Stimulated activated CD8-positive, alpha-beta memory T cell treated with anti-CD3 and anti-CD28 coated beads, Interleukin-4, amount 100 ng/mL, for 24 hours (primary cell): ENCODE results near the gene YIF1A.
"Not testable (repeated sequence)": the region's sequence is repeated elsewhere in the genome, so short reads cannot be mapped to it uniquely, and the experiment has no call there.

Source experiments
- DNase-seq: peaks from one replicate; pipeline ENCODE4 v3.0.0-alpha.2; 2020; ENCODE audit warnings: low read depth

YIF1A gene

GRCh38 chr11:66311965-66312548, 23.1 kb upstream of the YIF1A start:
- DNase-seq, result peak; percentile 93

DNA sequence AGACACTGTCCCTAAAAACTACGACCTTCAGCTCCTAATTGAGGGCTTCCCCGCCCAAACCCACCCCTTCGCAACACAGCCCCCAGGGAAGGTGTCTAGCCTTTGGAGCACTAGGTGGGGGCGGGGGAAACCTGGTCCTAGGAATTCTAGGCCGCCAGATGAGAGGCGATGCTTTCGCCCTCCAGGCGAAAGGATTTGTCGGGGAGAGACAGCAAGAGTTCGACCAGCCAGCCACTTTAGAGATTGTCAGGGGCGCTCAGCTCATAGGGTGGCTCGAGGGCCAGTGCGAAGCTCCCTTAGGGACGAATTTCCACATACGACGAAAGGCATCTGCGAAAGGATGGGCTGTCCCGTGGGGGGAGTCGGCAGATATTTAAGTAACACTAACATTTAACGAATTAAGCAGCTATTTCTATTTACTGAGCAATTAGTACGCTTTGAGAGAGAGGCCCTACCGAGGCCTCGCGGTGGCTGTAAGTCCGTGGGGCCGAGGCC, 22.6 kb upstream of the YIF1A start:
- no peak for DNase-seq

DNA sequence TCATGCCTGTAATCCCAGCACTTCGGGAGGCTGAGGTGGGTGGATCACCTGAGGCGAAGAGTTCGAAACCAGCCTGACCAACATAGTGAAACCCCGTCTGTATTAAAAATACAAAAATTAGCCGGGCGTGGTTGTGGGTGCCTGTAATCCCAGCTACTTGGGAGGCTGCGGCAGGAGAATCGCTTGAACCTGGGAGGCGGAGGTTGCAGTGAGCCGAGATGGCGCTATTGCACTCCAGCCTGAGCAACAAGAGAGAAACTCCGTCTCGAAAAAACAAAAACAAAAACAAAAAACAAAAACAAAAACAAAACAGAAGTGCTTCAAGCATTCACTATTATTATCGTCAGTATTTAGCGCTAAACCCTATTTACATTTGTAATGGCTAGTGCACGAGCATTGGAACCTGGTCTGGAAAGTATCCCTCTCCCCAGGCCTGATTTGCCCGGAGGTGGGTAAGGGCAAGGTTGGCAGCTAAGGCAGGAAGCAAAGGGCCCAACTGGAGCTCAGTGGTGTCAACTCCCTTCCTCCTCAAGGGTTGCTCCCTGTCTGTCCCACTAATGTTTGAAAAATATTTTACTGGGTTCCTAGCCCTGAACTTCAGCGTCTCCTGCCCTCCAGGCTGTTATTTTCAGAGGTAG, 22.0 kb upstream of the YIF1A start:
- DNase-seq, result not testable (repeated sequence)

DNA sequence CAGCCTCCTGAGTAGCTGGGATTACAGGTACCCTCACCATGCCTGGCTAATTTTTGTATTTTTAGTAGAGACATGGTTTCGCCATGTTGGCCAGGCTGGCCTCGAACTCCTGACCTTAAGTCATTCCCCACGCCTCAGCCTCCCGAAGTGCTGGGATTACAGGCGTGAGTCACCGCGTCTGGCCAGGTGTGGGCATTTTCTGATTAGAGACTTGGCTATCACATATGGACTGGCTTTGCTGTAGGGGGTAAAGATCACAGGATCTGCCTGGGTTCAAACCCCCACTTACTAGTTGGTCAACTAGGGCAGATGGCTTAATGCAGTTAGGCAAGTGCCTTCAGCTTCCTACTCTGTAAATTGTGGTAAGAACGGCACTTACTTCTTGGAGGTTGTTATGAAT, 21.4 kb upstream of the YIF1A start:
- DNase-seq, result no peak

DNA sequence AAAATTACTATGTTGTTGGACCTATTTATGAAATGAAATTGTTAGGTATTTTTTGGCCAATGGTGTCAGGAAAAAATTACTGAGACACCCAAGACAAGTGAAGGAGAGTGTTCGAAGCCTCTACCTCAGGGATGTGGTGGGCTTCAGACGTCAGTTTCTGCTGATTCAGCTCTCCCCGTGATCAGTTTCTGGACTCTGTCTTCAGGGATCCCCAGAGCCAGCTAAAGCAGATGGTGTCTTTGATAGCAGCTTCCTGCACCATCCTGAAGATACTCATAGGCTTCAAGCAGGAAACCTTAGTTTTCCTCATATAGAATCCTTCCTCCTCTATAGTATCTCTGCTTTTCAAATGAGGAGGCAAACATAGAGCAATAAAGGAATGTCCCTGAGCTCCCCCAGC, 20.5 kb upstream of the YIF1A start:
- no peak for DNase-seq

GRCh38 chr11:66302656-66303055, 13.7 kb upstream of the YIF1A start:
- DNase-seq, result no peak

DNA sequence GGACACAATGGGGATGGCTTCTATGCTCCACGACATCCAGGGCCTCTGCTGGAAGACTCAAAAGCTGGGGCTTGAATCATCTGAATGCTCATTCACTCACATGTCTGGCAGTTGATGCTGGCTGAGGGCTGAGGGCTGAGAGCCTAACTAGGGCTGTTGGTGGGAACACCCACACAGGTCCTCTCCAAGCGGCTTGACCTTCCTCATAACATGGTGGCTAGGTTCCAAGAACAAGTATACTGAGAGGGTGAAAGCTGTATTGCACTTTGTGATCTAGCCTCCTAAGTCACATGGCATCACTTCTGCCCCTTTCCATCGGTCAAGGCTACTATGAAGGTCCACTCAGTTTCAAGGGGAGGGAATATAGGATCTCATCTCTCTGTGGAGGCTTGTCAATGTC, 10.2 kb upstream of the YIF1A start:
- DNase-seq, result no peak

DNA sequence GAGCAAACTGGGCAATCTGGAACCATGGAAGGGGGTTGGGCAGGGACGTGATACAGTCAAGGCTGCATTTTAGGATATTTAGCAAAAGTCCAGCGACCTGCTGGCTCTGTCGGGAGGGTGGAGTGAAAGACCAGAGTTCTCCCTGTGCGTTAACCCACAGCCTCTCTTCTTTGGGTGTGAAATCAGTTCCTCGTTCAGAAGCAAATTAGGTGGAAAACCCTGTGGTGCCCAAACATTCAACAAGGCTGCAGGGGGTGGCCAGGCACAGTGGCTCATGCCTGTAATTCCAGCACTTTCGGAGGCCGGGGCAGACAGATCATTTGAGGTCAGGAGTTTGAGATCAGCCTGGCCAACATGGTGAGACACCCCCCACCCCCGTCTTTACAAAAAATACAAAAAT, 8.7 kb upstream of the YIF1A start:
- DNase-seq, result no peak

DNA sequence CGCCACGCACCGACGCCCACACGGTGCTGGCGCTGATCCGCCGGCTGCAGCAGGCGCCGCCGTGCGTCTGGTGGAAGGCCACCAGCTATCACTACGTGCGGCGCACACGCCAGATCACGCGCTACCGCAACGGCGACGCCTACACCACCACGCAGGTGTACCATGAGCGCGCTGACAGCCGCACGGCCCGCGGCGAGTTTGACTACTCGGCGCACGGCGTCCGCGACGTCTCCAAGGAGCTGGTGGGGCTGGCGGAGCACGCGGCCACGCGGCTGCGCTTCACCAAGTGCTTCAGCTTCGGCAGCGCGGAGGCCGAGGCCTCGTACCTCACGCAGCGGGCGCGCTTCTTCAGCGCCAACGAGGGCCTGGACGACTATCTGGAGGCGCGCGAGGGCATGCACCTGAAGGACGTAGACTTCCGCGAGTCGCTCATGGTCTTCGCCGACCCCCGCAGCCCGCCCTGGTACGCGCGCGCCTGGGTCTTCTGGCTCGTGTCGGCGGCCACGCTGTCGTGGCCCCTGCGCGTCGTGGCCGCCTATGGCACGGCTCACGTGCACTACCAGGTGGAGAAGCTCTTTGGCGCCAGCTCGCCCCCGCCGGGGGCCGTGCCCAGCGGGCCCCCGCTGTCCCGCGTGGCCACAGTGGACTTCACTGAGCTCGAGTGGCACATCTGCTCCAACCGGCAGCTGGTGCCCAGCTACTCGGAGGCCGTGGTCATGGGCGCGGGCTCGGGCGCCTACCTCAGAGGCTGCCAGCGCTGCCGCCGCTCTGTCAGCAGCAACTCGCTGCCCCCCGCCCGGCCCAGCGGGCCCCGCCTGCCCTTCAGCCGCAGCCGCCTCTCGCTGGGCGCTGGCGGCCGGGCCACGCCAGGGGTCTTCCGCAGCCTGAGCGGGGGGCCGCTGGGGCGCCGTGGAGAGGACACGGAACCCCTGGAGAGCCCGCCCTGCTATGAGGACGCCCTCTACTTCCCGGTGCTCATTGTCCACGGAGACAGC, 6.0 kb upstream of the YIF1A start:
- no peak for DNase-seq

- no peak for DNase-seq
Observed at GRCh38 chr11:66293777-66294625, 5.1 kb upstream of the YIF1A start.

DNA sequence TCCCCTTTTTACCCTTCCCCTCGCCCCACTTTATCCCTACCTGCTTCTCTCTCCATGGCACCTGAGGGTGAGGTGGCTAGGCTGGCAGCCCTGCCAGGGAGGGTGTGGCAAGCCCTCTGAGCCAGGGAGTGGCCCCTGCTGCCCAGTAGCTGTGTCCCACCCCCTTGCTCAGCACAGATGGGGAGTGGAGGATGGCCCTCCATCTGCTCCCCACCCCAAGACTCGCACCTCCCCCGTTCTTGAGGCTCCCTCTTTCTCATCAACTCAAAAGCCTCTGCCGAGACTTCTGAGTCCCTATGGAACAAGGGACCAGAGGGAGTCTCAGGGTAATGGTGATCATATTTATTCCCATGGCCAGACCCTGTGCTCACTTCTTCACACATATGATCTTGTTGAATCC, 4.4 kb upstream of the YIF1A start:
- DNase-seq, result no peak

DNA sequence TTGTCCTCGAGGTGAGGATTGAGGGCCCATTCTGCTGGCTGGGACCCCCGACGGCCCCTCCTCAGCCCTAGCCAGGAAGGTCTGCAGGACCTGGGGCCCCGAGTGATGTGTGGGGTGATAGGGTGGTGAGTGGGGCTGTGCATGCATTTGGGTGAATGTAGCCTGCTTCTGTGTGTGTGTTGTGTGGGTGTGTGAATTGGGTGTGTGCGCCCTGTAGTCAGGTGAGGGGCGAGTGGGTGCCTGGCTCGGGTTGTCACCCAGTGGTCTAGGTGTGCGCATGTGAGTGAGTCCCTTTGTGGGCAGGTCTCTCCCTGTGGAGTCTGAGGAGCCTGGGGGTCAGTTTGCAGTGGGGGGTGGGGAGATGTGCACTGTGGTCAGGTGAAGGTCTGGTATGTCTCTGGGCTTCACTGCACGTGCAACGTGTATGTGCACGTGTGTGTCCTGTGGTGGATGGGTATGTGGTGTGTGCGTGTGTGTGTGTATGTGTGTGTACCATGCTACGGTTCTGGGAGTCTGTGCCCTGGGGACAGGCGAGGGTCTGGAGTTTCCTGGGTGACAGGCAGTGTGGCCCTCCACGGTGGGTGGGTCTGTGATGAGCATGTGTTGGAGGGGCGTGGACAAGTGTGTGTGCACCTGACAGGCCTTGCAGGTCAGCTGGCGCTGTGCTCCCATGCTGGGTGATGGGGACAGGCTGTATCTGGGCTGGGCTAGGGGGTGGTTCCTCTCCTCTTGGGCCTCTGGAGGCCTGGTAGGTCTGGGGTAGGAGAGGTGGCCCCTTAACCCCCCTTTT, 3.8 kb upstream of the YIF1A start:
- DNase-seq, result no peak

DNA sequence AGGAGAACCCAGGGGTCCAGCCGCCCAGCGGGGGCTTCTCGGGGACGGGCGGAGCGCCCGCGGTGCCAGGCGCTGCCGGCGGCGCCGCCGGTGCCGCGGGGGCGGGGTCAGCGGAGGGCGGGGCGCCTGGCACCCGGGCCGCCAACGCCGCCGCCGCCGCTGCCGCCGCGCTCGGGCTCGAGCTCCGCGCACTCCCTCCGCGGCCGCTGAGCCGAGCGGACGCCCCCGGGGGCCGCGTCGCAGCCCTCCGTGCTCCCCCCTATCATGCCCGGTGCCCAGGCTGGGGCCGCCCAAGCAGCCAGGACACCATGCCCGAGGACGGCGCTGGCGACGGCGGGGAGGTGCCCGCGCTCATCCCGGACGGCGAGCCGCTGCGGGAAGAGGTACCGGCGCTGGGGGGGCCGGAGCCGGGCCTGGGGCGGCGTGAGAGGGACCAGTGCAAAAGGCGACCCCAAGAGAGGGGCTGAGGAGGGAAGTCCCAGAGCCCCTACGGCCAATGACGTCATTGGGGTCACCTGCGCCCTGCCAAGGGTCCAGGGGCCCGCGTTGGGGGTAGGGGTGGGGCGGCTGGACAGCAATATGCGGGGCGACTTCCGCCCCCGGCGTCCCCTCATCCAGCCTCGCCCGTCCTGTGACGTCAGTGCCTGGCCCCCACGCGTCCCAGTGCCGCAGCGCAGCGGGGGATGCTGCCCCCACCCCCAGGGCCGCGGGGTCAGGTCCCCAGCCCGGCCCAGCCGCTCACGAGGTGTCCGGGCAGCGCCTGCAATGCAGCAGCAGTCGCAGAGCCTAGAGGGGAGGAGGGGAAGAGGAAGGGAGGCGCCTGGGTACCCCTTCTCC, 3.0 kb upstream of the YIF1A start, which contains the start of gene TMEM151A:
Gene TMEM151A, plus strand, starts transcription at position 189 of the 837 bp plus-strand sequence. Its CDS starts 120 bp downstream, at position 309.
- DNase-seq, result no peak

DNA sequence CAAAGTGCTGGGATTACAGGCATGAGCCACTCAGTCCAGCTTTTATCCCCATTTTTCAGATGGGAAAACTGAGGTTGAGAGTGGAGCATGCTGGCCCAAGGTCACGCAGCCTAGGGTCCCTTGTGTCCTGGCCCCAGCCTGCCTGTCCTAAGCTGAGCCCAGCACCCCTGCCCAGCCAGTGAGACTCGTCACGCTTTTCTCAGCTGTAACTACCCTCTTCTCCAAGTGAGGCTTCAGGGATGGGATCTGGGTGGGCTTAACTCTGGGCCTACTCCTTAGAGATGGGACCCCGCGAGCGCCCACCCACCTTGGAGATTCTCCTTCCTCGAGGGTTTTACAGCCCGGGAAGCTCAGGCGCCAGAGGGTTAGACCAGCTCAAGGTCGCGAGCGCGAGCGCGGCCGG, 2.4 kb upstream of the YIF1A start:
- DNase-seq, result no peak

- DNase-seq, result no peak
Observed at GRCh38 chr11:66290330-66290621, 1.3 kb upstream of the YIF1A start.

GRCh38 chr11:66289548-66290329, 796 bp upstream of the YIF1A start:
- DNase-seq, result peak; percentile 72

- DNase-seq, result no peak
Observed at GRCh38 chr11:66287889-66288670, 863 bp downstream of the YIF1A start.

GRCh38 chr11:66287211-66287888, 1.6 kb downstream of the YIF1A start:
- DNase-seq, result no peak
